ENCODE results near the gene NFKBIE. TPM values are rescaled to one million over a fixed set of nuclear protein-coding genes. Genes with fewer than 3 reads are reported as not detected.
A peak's percentile ranks its signal among the peaks of the same experiment; 100 is the strongest.

Gene NFKBIE
- total RNA-seq, 2 donors from 2014 or later: 3.8 to 8.7 TPM

DNA sequence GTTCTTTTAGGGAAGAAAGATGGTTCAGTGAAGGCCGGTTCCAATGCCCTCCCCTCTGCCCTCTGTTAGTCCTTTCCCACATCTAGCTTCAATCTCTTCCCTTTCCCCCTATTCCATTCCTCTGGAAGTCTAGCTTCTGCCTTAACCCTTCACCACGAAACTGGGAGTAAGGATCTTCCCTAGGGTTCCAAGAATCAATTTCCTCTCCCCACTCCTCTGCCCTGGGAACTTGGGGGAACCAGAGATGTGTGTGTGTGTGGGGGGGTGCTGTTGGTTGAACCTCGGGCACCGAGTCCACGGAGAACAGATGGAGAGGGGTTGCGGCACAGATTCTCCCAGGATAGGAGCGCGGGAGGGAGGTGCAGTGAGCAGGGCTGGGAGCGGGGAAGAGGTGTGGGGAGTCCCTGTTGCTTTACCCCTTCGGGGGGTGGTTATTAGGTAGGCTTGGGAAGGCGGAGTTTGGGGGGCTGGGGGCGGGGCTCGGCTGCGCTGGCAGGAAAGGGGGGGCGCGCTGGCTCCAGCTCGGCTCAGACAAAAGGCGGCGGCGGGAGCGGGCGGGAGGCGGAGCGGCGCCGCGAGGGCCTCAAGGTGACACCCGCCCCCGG lies 4.7 kb upstream of the NFKBIE start, which contains the start of gene TMEM151B:
TSS of gene TMEM151B (plus strand) at position 530 of the 605 bp plus-strand sequence. CDS start 293 bp downstream, outside the sequence.
- no peak within 1 kb of the TSS for H3K27ac ChIP-seq
- no peak for DNase-seq (ENCODE audit: low spot score)
- TF ChIP-seq, protein P1, sequence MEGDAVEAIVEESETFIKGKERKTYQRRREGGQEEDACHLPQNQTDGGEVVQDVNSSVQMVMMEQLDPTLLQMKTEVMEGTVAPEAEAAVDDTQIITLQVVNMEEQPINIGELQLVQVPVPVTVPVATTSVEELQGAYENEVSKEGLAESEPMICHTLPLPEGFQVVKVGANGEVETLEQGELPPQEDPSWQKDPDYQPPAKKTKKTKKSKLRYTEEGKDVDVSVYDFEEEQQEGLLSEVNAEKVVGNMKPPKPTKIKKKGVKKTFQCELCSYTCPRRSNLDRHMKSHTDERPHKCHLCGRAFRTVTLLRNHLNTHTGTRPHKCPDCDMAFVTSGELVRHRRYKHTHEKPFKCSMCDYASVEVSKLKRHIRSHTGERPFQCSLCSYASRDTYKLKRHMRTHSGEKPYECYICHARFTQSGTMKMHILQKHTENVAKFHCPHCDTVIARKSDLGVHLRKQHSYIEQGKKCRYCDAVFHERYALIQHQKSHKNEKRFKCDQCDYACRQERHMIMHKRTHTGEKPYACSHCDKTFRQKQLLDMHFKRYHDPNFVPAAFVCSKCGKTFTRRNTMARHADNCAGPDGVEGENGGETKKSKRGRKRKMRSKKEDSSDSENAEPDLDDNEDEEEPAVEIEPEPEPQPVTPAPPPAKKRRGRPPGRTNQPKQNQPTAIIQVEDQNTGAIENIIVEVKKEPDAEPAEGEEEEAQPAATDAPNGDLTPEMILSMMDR (IDR thresholded peaks at IDR 0.05): no peak

DNA sequence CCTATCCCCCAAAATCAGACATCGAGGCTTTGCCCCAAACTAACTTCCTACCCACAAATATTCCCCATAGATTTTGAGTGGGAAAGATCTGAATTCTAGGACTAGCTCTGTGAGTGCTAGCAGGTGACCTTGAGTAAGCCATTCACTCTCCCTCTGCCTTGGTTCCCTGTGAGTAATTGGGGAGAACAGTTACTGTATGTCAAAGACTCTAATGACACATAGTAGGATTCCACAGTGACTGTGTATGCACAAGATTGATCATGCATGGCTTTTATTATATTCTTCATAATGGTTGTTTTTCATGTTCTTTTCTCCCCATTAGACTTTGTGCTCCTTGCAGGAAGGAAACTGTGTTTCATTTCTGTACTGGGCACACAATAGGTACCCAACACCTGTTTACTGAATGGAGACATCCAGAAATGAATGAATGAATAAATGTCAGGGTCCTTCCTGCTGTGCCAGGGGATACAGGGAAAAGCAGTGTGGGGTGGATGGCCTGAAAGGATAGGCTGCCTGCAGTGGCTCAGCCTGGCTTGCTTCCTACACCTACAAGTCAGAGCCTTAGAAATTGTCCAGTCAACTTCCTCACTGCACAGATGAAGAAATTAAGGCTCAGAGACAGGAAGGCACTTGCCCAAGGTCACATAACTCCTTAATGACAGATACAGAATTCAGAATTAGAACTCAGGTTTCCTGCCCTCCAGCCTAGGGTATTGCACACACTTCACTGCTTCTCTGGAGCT lies 4.0 kb upstream of the NFKBIE start:
- Histone ChIP-seq H3K4me3 (no peak overlapping the region), H3K36me3 (no peaks in the 10 kb centered on the region), H3K27ac (no peak overlapping the region), H3K27me3 (peaks cover 0 to 7% of the 10 kb centered on the region in 2 donors), H3K4me1 (peaks cover 0 to 11% of the 10 kb centered on the region in 2 donors), H3K9me3 (no peaks in the 10 kb centered on the region)
- TF ChIP-seq, protein P1 (IDR thresholded peaks at IDR 0.05): no peak
- no peak for DNase-seq (ENCODE audit: low spot score)

More for the DNA sequence above, 4.7 kb upstream of the NFKBIE start, which contains the start of gene TMEM151B:
- Histone ChIP-seq H3K4me1 (peaks cover 0 to 4% of the 10 kb centered on the region in 2 donors), H3K36me3 (no peaks in the 10 kb centered on the region), H3K9me3 (no peaks in the 10 kb centered on the region), H3K27me3 (peaks cover 0 to 7% of the 10 kb centered on the region in 2 donors), H3K4me3 (peak within 1 kb of the TSS; percentile 34 to 49)

DNA sequence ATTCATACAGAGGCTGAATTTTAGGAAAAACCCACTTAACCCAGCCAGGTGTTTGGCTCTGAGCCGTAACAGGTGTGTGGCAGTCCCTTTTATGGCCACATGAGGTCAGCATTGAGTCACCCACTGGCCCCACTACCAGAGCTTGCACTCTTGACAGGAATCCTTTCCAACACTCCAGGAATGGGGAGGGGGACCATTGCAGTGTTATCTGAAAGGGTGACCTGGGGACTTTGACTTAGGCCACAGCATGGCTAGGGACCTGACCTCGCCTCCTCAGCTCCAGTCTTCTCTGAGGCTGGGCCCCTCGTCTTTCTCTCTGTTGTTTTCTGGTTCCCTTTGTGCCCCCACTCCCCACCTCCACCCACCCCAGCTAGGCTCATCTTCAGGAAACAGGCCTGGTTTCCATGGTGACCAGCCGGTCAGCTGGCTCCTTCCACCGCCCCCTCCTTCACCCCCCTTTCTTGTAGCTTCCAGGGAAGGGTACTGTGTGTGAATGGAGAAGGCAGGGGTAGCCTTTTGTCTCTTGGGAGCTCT lies 2.8 kb upstream of the NFKBIE start:
- TF ChIP-seq, protein P1 (IDR thresholded peaks at IDR 0.05): peak; percentile 83 to 89
- DNase-seq (ENCODE audit: low spot score): no peak
- Histone ChIP-seq H3K27me3 (peaks cover 0 to 7% of the 10 kb centered on the region in 2 donors), H3K9me3 (no peaks in the 10 kb centered on the region), H3K4me1 (peaks cover 0 to 23% of the 10 kb centered on the region in 2 donors), H3K4me3 (no peak overlapping the region), H3K36me3 (no peaks in the 10 kb centered on the region), H3K27ac (no peak overlapping the region)

DNA sequence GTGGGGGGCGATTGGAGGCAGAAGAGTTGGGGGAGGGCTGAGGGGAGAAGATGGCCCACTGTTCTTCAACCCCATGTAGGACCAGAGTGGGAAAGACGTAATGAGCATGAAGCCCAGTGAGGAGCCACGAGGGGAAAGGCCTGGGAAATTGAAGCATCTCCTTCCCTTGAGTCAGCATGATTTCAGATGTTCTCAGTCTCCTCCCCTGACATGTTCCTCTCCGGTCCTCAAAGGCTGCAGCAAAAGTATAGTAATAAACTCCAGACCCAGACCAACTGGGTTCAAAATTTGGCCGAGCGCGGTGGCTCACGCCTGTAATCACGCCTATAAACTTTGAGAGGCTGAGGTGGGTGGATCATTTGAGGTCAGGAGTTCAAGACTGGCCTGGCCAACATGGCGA lies 1.9 kb upstream of the NFKBIE start:
- DNase-seq (ENCODE audit: low spot score): no peak
- no peaks in the 10 kb centered on the region for H3K9me3 ChIP-seq

DNA sequence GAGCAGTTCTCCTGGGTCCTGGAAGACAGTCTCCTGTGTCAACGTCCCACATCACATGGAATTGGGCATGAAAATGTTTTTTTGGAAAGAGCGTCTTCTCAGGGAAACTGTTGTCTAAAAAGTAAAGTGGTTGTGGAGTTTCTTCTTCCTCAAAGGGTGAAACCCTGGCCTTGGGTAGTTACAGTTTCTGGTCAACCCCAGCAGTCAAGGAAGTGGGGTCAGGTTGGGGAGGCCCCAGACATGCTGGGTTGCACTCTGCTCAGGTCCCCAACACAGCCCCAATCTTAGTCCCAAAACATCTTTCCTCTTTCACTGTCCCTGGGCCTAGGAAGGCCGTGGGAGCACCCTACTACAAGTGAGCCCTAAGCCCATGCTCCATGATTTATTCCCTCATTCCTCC lies 996 bp upstream of the NFKBIE start:
- no peak overlapping the region for H3K4me3 ChIP-seq
- H3K27me3 ChIP-seq: peaks cover 0 to 7% of the 10 kb centered on the region in 2 donors
- no peaks in the 10 kb centered on the region for H3K36me3 ChIP-seq
- H3K9me3 ChIP-seq: no peaks in the 10 kb centered on the region
- DNase-seq (ENCODE audit: low spot score): no peak
- peaks cover 0 to 32% of the 10 kb centered on the region in 2 donors for H3K4me1 ChIP-seq
- H3K27ac ChIP-seq: no peak overlapping the region
- TF ChIP-seq, protein P1 (IDR thresholded peaks at IDR 0.05): no peak

More for the DNA sequence above, 1.9 kb upstream of the NFKBIE start:
- Histone ChIP-seq H3K4me1 (peaks cover 0 to 32% of the 10 kb centered on the region in 2 donors), H3K27ac (no peak overlapping the region), H3K4me3 (no peak overlapping the region), H3K27me3 (peaks cover 0 to 7% of the 10 kb centered on the region in 2 donors), H3K36me3 (no peaks in the 10 kb centered on the region)
- TF ChIP-seq, protein P1 (IDR thresholded peaks at IDR 0.05): no peak
